RWPE1 (cell line): ENCODE data around the gene PRTG.

Experiments used
- CTCF ChIA-PET: fragments of 350-600 bp; sonication (Branson Sonifier 250); formaldehyde crosslinking; extraction: SDS; loops from one replicate; lab custom pipeline; 2021; lab: Yijun Ruan, JAX
- POLR2A ChIA-PET: fragments of 400-600 bp; formaldehyde crosslinking; extraction: SDS; loops from one replicate; lab custom pipeline; 2020; ENCODE audit warnings: antibody characterized with exemption; ENCODE audit not compliant: low non-redundant PET; lab: Yijun Ruan, JAX
- DNase-seq: peaks from one replicate; pipeline ENCODE4 v3.0.0; 2012; ENCODE audit warnings: low spot score
- H3K27ac ChIP-seq: fragments of 450-650 bp; 2 replicates; pipeline ENCODE4 v1.5.1; 2017
- TF ChIP-seq, protein P1 (sequence below): fragments of 450-650 bp; conservative IDR thresholded peaks from 2 replicates; pipeline ENCODE4 v1.5.1; 2017; ENCODE audit warnings: low read depth, mild to moderate bottlenecking

The PRTG gene

DNA sequence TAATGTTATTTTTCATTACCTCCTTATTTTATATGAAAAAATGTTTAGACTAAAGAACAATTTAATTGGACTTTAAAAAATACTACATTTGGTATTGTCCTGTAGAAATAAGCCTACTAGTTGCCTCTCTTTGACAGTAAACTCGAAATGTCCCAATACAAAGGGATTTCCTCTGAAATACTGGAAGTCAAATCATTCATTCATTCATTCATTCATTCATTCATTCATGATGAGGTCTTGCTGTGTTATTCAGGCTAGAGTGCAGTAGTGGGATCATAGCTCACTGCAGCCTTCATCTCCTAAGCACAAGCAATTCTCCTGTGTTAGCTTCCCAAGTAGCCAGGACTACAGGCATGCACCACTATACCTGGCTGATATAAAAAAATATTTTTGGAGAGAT is 104.2 kb downstream of the PRTG start:
- TF ChIP-seq, protein P1, sequence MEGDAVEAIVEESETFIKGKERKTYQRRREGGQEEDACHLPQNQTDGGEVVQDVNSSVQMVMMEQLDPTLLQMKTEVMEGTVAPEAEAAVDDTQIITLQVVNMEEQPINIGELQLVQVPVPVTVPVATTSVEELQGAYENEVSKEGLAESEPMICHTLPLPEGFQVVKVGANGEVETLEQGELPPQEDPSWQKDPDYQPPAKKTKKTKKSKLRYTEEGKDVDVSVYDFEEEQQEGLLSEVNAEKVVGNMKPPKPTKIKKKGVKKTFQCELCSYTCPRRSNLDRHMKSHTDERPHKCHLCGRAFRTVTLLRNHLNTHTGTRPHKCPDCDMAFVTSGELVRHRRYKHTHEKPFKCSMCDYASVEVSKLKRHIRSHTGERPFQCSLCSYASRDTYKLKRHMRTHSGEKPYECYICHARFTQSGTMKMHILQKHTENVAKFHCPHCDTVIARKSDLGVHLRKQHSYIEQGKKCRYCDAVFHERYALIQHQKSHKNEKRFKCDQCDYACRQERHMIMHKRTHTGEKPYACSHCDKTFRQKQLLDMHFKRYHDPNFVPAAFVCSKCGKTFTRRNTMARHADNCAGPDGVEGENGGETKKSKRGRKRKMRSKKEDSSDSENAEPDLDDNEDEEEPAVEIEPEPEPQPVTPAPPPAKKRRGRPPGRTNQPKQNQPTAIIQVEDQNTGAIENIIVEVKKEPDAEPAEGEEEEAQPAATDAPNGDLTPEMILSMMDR = no peak
- no peak overlapping the region for H3K27ac ChIP-seq
- CTCF ChIA-PET = interaction anchor here (0.5 kb wide), 1 partner anchor 11 kb away, joined by 3 read pairs; no protein-coding TSS in a partner anchor
- no peak for DNase-seq
- POLR2A ChIA-PET = no interaction called here

DNA sequence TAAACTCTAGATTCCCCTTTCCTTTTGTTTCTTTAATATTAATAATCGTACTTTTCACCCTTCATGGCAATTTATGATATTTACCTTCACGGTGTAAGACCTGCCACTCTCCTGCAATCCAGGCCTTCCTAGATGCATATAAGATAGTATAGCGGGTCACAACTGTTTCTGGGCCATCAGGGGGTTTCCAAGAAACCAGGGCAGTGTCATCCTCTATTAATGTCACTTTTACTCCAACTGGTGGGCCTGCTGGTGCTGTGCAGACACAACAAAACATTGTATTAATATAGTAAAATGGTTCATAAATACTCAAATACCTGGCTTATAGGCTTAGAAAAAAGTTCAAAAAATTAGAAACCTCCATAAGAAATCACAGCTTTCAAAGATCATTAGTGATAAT is 105.9 kb downstream of the PRTG start:
- TF ChIP-seq, protein P1 = no peak
- ChIA-PET CTCF (no interaction called here), POLR2A (no interaction called here)
- no peak for DNase-seq
- no peak overlapping the region for H3K27ac ChIP-seq

DNA sequence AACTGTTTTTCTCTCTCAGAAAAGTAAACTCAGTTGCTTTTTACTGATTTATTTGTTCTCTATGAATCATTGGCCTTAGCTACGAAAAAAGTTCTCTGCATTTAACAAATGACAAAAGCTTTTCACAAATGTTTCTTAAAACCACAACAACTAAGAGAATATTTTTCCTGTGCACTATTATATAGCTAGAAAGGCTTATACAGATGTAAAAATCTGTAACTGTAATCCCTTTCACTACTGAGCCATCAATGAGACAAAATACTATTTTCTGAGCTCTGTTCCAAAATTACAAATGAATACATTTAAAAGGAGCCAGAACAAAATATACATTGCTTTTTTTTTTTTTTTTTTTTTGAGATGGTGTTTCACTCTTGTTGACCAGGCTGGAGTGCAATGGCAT is 109.2 kb downstream of the PRTG start:
- no peak for DNase-seq
- no peak overlapping the region for H3K27ac ChIP-seq
- TF ChIP-seq, protein P1 = no peak
- CTCF ChIA-PET = interaction anchor here (0.6 kb wide), 2 partner anchors 262 to 276 kb away, joined by 3 to 4 read pairs; no protein-coding TSS in a partner anchor
- POLR2A ChIA-PET = no interaction called here

DNA sequence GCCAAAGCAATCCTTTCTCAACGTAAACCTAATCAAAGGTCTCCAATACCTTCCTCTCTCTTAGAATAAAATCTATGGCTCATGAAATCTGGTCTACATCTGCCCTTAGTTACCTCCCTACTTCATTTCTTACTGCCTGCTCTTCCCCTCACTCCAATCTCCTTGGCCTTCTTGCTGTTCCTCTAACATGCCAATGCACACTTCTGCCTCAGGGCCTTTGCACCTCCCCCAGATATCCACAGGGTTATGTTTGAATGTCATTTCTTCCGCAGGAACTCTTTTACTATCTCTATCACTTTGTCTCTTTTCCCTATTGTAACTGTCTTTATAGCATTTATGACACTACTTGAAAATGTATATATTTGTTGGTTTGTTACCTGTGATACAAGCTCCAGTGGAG is 110.5 kb downstream of the PRTG start:
- DNase-seq = no peak
- ChIA-PET POLR2A (no interaction called here), CTCF (interaction anchor here (0.5 kb wide), 1 partner anchor 10 kb away, joined by 3 read pairs; no protein-coding TSS in a partner anchor)
- TF ChIP-seq, protein P1 = no peak
- H3K27ac ChIP-seq = no peak overlapping the region

DNA sequence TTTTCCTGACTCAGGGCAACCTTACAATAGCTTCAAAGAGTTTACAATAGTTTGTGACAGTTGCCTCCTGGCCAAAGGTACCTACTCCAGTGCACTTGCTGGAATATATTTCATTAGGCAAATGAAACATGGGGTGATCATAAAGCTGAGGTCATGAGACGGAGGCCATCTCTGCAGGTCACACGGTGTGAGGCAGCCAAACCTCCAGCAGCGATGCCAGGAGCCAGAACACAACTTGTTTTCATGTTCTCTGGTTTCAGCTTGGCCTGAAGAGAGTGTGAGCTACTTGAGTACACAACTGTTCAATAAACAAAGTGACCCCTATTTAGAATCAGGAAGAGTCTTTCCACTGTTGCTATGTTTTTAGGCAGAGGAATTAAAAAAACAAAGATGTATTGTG is 112.1 kb downstream of the PRTG start:
- TF ChIP-seq, protein P1 = no peak
- H3K27ac ChIP-seq = no peak overlapping the region
- ChIA-PET CTCF (interaction anchor here (0.6 kb wide), 1 partner anchor 98 kb away, joined by 4 read pairs; no protein-coding TSS in a partner anchor), POLR2A (no interaction called here)
- DNase-seq = no peak

DNA sequence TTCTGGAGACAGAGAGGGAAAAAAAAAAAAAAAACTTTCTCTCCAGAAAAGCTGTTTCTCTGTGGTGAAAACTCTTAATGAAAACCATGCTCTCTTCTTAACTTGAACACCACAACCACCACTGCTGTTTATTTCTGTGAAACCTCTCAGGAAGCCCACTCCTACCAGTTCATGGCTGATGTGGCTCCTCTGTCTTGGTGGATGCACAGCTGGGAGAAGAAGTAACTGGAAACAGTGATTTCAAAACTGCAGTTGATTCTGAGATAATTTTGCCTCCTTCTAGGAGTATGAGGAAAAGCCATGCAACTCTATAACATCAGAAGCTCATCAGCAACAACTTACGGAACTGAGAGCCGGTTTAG is 114.6 kb downstream of the PRTG start:
- H3K27ac ChIP-seq = peak overlapping the region; percentile 68
- CTCF ChIA-PET = interaction anchor here (0.6 to 0.8 kb wide), 3 partner anchors 14 to 357 kb away, joined by 3 to 7 read pairs (median 6); no protein-coding TSS in a partner anchor
- POLR2A ChIA-PET = interaction anchor here (0.7 kb wide), 1 partner anchor 309 kb away, joined by 4 read pairs; the partner anchor contains the start of genes PIGB and PIGBOS1
- DNase-seq = no peak
- TF ChIP-seq, protein P1 = no peak
